ENCODE measurements around the gene PSME1.

Gene PSME1

GRCh38 chr14:24146978-24147760 lies 11.2 kb downstream of the PSME1 start, which contains the start of gene RNF31:
Gene RNF31 (plus strand): TSS chr14:24147498. CDS start chr14:24147699, 201 bp downstream.
- DNase-seq (ENCODE audit: low read depth, low spot score): peak; percentile 95

GRCh38 chr14:24147761-24148428 lies 11.9 kb downstream of the PSME1 start:
- no peak for DNase-seq (ENCODE audit: low read depth, low spot score)

- no peak for DNase-seq (ENCODE audit: low read depth, low spot score)
These were observed 13.4 kb downstream of the PSME1 start for GRCh38 chr14:24149302-24149969.

DNA sequence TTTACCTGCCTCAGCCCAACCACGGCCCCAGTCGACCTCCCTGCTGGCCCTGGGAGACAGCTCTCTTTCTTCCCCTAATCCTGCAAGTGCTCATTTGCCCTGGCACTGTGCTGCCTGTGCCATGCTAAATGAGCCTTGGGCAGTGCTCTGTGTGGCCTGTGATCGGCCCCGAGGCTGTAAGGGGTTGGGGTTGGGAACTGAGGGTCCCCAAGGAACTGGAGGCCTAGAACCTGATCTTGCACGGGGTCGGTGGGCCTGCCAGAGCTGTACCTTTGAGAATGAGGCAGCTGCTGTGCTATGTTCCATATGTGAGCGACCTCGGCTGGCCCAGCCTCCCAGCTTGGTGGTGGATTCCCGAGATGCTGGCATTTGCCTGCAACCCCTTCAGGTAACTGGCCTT lies 14.1 kb downstream of the PSME1 start:
- DNase-seq (ENCODE audit: low read depth, low spot score): no peak

GRCh38 chr14:24150567-24150966 lies 14.6 kb downstream of the PSME1 start:
- DNase-seq (ENCODE audit: low read depth, low spot score): no peak

- DNase-seq (ENCODE audit: low read depth, low spot score): no peak
These were observed 15.0 kb downstream of the PSME1 start for GRCh38 chr14:24150993-24151392.

- no peak for DNase-seq (ENCODE audit: low read depth, low spot score)
These were observed 15.5 kb downstream of the PSME1 start for GRCh38 chr14:24151404-24152080.

- DNase-seq (ENCODE audit: low read depth, low spot score): no peak
These were observed 19.1 kb downstream of the PSME1 start for GRCh38 chr14:24155100-24155499.

GRCh38 chr14:24156840-24157239 lies 20.8 kb downstream of the PSME1 start:
- no peak for DNase-seq (ENCODE audit: low read depth, low spot score)

- no peak for DNase-seq (ENCODE audit: low read depth, low spot score)
These were observed 21.3 kb downstream of the PSME1 start for GRCh38 chr14:24157331-24157730.

DNA sequence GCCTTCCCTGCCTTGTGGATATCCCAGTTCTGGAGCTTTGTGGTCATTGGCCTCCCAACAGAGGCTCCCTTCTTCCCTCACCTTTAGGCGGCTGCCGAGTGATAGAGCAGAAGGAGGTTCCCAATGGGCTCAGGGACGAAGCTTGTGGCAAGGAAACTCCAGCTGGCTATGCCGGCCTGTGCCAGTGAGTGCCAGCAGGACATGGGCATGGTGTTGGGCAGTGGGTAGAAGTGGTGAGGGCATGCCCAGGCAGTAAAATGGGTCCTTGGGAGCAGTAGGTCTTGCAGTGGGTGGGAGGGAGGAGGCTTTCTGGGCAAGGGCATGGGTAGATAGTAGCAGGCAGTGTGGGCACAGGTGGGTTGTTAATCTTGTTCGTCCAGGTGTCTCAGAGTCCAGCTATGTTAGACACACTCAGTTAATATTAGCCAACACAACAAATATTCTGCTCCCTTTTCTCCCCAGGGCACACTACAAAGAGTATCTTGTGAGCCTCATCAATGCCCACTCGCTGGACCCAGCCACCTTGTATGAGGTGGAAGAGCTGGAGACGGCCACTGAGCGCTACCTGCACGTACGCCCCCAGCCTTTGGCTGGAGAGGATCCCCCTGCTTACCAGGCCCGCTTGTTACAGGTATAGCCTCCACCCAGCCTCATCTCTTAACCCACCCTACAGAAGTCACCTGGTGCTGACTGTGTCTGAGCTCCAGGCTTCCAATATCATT lies 23.9 kb downstream of the PSME1 start:
- no peak for DNase-seq (ENCODE audit: low read depth, low spot score)

DNA sequence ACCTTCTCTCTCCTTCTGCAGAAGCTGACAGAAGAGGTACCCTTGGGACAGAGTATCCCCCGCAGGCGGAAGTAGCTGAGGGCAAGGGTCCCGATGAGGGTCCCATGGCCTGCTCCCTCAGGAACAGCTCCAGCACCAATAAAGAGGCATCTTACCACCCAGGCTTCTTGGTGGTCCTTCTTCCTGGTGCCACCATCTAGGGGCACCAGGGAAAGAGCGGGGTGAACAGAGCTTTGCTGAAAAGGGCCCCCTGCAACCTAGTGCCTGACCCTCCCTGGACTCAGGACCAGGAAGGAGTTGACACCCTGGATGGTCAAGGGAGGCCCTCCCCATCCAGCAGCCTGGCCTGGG lies 24.5 kb downstream of the PSME1 start:
- DNase-seq (ENCODE audit: low read depth, low spot score): no peak

- peak; percentile 97 for DNase-seq (ENCODE audit: low read depth, low spot score)
These were observed 25.1 kb downstream of the PSME1 start, which contains the start of gene IRF9 for GRCh38 chr14:24160850-24161804. Gene IRF9 (plus strand): TSS chr14:24161265. CDS start chr14:24162145, 880 bp downstream.

GRCh38 chr14:24162093-24162492 lies 26.1 kb downstream of the PSME1 start:
- DNase-seq (ENCODE audit: low read depth, low spot score): no peak

- DNase-seq (ENCODE audit: low read depth, low spot score): no peak
These were observed 28.6 kb downstream of the PSME1 start for GRCh38 chr14:24164518-24164991.

DNA sequence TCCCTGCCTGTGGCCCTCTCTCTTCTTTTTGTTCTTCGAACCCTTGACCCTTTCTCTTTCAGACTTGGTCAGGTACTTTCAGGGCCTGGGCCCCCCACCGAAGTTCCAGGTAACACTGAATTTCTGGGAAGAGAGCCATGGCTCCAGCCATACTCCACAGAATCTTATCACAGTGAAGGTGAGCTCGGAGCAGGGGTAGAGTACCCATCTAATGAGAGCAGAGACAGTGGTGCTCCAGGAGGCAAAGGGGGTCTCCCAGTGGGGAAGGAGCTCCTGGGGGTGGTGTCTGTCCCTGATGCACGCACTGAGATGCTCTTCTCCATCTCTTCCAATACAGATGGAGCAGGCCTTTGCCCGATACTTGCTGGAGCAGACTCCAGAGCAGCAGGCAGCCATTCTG lies 29.8 kb downstream of the PSME1 start:
- DNase-seq (ENCODE audit: low read depth, low spot score): no peak

- no peak for DNase-seq (ENCODE audit: low read depth, low spot score)
These were observed 31.6 kb downstream of the PSME1 start for GRCh38 chr14:24167469-24168114.

DNA sequence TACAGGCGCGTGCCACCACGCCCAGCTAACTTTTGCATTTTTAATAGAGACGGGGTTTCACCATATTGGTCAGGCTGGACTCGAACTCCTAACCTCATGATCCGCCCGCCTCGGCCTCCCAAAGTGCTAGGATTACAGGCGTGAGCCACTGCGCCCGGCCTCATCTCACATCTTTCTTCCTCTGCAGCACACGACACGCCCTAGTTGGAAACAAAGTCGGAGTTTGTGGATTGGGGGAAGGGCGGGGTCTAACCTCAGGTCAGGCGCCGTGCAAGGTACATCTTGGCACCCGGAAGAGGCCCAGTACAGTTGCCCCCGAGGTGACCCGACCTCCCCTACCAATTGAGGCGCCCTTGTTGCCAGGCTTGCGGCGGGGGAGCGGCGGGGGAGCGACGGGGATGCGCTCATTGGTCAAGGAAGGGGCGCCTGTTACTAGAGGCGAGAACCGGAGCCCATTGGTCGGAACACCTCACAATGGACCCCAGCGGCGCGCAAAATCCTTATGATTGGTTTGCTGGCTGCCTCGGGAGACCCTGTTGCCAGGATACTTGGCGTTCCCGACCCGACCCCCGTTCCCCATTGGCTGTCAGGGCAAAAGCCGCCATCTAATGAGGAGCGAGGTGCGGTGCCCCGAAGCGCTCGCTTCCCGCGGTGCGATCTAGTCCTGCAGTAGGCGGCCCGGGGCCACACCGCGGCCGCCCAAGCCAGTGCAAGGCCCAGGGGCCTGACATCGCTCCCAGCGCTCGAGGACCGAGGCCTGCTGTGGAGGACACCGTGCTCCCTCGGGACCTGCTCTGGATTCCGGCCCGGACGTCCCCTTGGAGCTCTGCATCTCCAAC lies 35.6 kb downstream of the PSME1 start, which contains the start of gene REC8:
REC8 (plus strand) TSS at position 659 of the 839 bp plus-strand sequence. CDS start 473 bp downstream, outside the sequence.
- DNase-seq (ENCODE audit: low read depth, low spot score): peak; percentile 48
